CD4-positive, alpha-beta T cell treated with Interleukin-1 beta for 1 hour (primary cell): Measurements from ENCODE around the gene CBFA2T2.

Experiments used
- DNase-seq, 2 donors: peaks; one replicate each; pipeline ENCODE4 v3.0.0-alpha.2; 2020 to 2022

The CBFA2T2 gene

GRCh38 chr20:33669873-33670640, 180.2 kb downstream of the CBFA2T2 start:
- no peak for DNase-seq

- DNase-seq, result no peak
These were observed 181.0 kb downstream of the CBFA2T2 start for GRCh38 chr20:33670715-33671499.

GRCh38 chr20:33671573-33672288, 181.8 kb downstream of the CBFA2T2 start:
- no peak for DNase-seq

GRCh38 chr20:33672426-33673113, 182.7 kb downstream of the CBFA2T2 start:
- DNase-seq, result no peak

GRCh38 chr20:33673114-33673409, 183.2 kb downstream of the CBFA2T2 start:
- DNase-seq, result no peak

GRCh38 chr20:33673410-33674293, 183.8 kb downstream of the CBFA2T2 start:
- DNase-seq, result no peak

GRCh38 chr20:33674294-33675135, 184.6 kb downstream of the CBFA2T2 start, which contains the start of gene NECAB3:
Gene NECAB3, minus strand, starts transcription at chr20:33674428. Its CDS starts 76 bp downstream, at chr20:33674352.
- peak; percentile 68 to 72 for DNase-seq

- no peak for DNase-seq
These were observed 185.5 kb downstream of the CBFA2T2 start for GRCh38 chr20:33675136-33675959.

- no peak for DNase-seq
These were observed 186.2 kb downstream of the CBFA2T2 start for GRCh38 chr20:33676121-33676520.

GRCh38 chr20:33676652-33677645, 187.1 kb downstream of the CBFA2T2 start:
- no peak for DNase-seq

- DNase-seq, result no peak
These were observed 188.3 kb downstream of the CBFA2T2 start for GRCh38 chr20:33677991-33678702.

- DNase-seq, result peak; percentile 63 to 74
These were observed 190.0 kb downstream of the CBFA2T2 start for GRCh38 chr20:33679758-33680485.

GRCh38 chr20:33680686-33681085, 190.8 kb downstream of the CBFA2T2 start:
- DNase-seq, result no peak

GRCh38 chr20:33681288-33681687, 191.4 kb downstream of the CBFA2T2 start:
- no peak for DNase-seq

GRCh38 chr20:33681728-33682353, 191.9 kb downstream of the CBFA2T2 start:
- DNase-seq, result no peak

- DNase-seq, result no peak
These were observed 194.8 kb downstream of the CBFA2T2 start for GRCh38 chr20:33684533-33685327.
